ENCODE measurements around the gene ZNF630. TPM values are rescaled to one million over a fixed set of nuclear protein-coding genes. Genes with fewer than 3 reads are reported as not detected.
"Not testable (repeated sequence)": the region's sequence is repeated elsewhere in the genome, so short reads cannot be mapped to it uniquely, and the experiment has no call there.

ZNF630 gene
- total and polyA plus RNA-seq, 9 of the 15 experiments (the other 6 are each of a cell fraction or from before 2014, with no cell fraction given) = 0.06 to 1.1 (median 0.34) TPM

GRCh38 chrX:48020472-48020871 is 51.0 kb downstream of the ZNF630 start:
- DNase-seq (ENCODE audit: extremely low read depth in 1 of 4, low spot score in 3 of 4); FAIRE-seq; CTCF ChIA-PET (ENCODE audit: low intra/inter-chr PET ratio); POLR2A ChIA-PET; intact Hi-C loops (cut with micrococcal nuclease); ATAC-seq; H4K20me1 ChIP-seq (replicated peaks; ENCODE audit: control insufficient read depth, insufficient read depth, low read length); H3K79me2 ChIP-seq (ENCODE audit: control insufficient read depth, insufficient read depth, low read length); H3K27ac ChIP-seq (ENCODE audit: extremely low read depth, low read depth, low read length); H3K4me2 ChIP-seq (ENCODE audit: insufficient read depth, low read length); H3K4me1 ChIP-seq (replicated peaks in 1 of 2; ENCODE audit: control insufficient read depth in 2 of 2, insufficient read depth in 2 of 2, low read length in 2 of 2); H3K9ac ChIP-seq (ENCODE audit: insufficient read depth in 1 of 2, low read depth in 2 of 2, low read length in 2 of 2); BruUV-seq (replicated peaks); H3K27me3 ChIP-seq (ENCODE audit: control insufficient read depth in 2 of 2, insufficient read depth in 2 of 2, low read length in 2 of 2); H3K9me1 ChIP-seq (ENCODE audit: control insufficient read depth, insufficient read depth, low read length); H3K4me3 ChIP-seq; H3K36me3 ChIP-seq (ENCODE audit: control insufficient read depth, insufficient read depth, low read length); H3K9me3 ChIP-seq (replicated peaks; ENCODE audit: control insufficient read depth, insufficient read depth, low read depth, low read length): not testable (repeated sequence)
- 40% methylated on average over 5 of the region's 11 CpGs for WGBS (ENCODE audit: insufficient coverage, low coverage, missing lambda C conversion rate)
- peak; percentile 57 to 58; a peak in 3 of 4 replicates for TF ChIP-seq NRF1 (conservative IDR thresholded peaks at IDR 0.05 in 1 of 2, IDR thresholded peaks at IDR 0.05 in 1 of 2)
- in situ Hi-C loops (cut with MboI) = loop anchor here (10.0 kb wide), 1 partner anchor 196 kb away; no protein-coding TSS in a partner anchor
- H2AFZ ChIP-seq (ENCODE audit: low read depth, low read length) = peak overlapping the region; percentile 95; the same call in 1 of the 2 replicates

- H3K27ac ChIP-seq (ENCODE audit: extremely low read depth, low read depth, low read length); BruUV-seq (replicated peaks); H2AFZ ChIP-seq (ENCODE audit: low read depth, low read length); H3K4me2 ChIP-seq (ENCODE audit: insufficient read depth, low read length); H3K36me3 ChIP-seq (ENCODE audit: control insufficient read depth, insufficient read depth, low read length); H3K4me3 ChIP-seq; H3K9me1 ChIP-seq (ENCODE audit: control insufficient read depth, insufficient read depth, low read length); H3K9ac ChIP-seq (ENCODE audit: insufficient read depth in 1 of 2, low read depth in 2 of 2, low read length in 2 of 2); H3K9me3 ChIP-seq (replicated peaks; ENCODE audit: control insufficient read depth, insufficient read depth, low read depth, low read length); DNase-seq (ENCODE audit: extremely low read depth in 1 of 4, low spot score in 3 of 4); H3K79me2 ChIP-seq (ENCODE audit: control insufficient read depth, insufficient read depth, low read length); POLR2A ChIA-PET; H4K20me1 ChIP-seq (replicated peaks; ENCODE audit: control insufficient read depth, insufficient read depth, low read length); H3K4me1 ChIP-seq (replicated peaks in 1 of 2; ENCODE audit: control insufficient read depth in 2 of 2, insufficient read depth in 2 of 2, low read length in 2 of 2); CTCF ChIA-PET (ENCODE audit: low intra/inter-chr PET ratio); intact Hi-C loops (cut with micrococcal nuclease); ATAC-seq; H3K27me3 ChIP-seq (ENCODE audit: control insufficient read depth in 2 of 2, insufficient read depth in 2 of 2, low read length in 2 of 2): not testable (repeated sequence)
- peak; percentile 44 for FAIRE-seq
- in situ Hi-C loops (cut with MboI) = loop anchor here (10.0 kb wide), 1 partner anchor 195 kb away; no protein-coding TSS in a partner anchor
- no CpG with 5 or more reads among the region's 1 CpG for WGBS (ENCODE audit: insufficient coverage, low coverage, missing lambda C conversion rate)
Observed at GRCh38 chrX:48019892-48020291, 51.5 kb downstream of the ZNF630 start.

DNA sequence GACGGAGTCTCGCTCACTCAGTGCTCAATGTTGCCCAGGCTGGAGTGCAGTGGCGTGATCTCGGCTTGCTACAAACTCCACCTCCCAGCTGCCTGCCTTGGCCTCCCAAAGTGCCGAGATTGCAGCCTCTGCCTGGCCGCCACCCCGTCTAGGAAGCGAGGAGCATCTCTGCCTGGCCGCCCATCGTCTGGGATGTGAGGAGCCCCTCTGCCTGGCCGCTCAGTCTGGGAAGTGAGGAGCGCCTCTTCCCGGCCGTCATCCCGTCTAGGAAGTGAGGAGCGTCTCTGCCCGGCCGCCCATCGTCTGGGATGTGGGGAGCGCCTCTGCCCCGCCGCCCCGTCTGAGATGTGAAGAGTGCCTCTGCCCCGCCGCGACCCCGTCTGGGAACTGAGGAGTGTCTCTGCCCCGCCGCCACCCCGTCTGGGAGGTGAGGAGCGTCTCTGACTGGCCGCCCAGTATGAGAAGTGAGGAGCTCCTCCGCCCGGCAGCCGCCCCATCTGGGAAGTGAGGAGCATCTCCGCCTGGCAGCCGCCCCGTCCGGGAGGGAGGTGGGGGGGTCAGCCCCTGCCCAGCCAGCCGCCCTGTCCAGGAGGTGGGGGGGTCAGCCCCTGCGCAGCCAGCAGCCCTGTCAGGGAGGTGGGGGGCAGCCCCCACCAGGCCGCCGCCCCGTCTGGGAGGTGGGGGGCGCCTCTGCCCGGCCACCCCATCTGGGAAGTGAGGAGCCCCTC is 54.7 kb downstream of the ZNF630 start:
- H3K27me3 ChIP-seq (ENCODE audit: control insufficient read depth in 2 of 2, insufficient read depth in 2 of 2, low read length in 2 of 2); H3K36me3 ChIP-seq (ENCODE audit: control insufficient read depth, insufficient read depth, low read length); H3K4me3 ChIP-seq; H3K27ac ChIP-seq (ENCODE audit: extremely low read depth, low read depth, low read length); FAIRE-seq; in situ Hi-C loops (cut with MboI); H3K4me1 ChIP-seq (replicated peaks in 1 of 2; ENCODE audit: control insufficient read depth in 2 of 2, insufficient read depth in 2 of 2, low read length in 2 of 2); H3K79me2 ChIP-seq (ENCODE audit: control insufficient read depth, insufficient read depth, low read length); BruUV-seq (replicated peaks); H3K9me1 ChIP-seq (ENCODE audit: control insufficient read depth, insufficient read depth, low read length); ATAC-seq; H4K20me1 ChIP-seq (replicated peaks; ENCODE audit: control insufficient read depth, insufficient read depth, low read length); POLR2A ChIA-PET; H2AFZ ChIP-seq (ENCODE audit: low read depth, low read length); DNase-seq (ENCODE audit: extremely low read depth in 1 of 4, low spot score in 3 of 4); H3K4me2 ChIP-seq (ENCODE audit: insufficient read depth, low read length); H3K9me3 ChIP-seq (replicated peaks; ENCODE audit: control insufficient read depth, insufficient read depth, low read depth, low read length); intact Hi-C loops (cut with micrococcal nuclease); H3K9ac ChIP-seq (ENCODE audit: insufficient read depth in 1 of 2, low read depth in 2 of 2, low read length in 2 of 2); CTCF ChIA-PET (ENCODE audit: low intra/inter-chr PET ratio): not testable (repeated sequence)
- WGBS (ENCODE audit: insufficient coverage, low coverage, missing lambda C conversion rate) = 33% methylated on average over 2 of the region's 46 CpGs

All from K562 (cell line).